ENCODE measurements around the gene CSRP3.
"Not testable (repeated sequence)": the region's sequence is repeated elsewhere in the genome, so short reads cannot be mapped to it uniquely, and the experiment has no call there.

Gene CSRP3

GRCh38 chr11:19168090-19168489 is 33.7 kb downstream of the CSRP3 start:
- H3K27me3 ChIP-seq (ENCODE audit: control insufficient read depth in 1 of 2, insufficient read depth in 2 of 2, low read length in 2 of 2): no peaks in the 10 kb centered on the region
- no peak overlapping the region for H3K4me3 ChIP-seq (ENCODE audit: low read depth in 1 of 2, low read length in 2 of 2)
- no peaks in the 10 kb centered on the region for H3K9me3 ChIP-seq (ENCODE audit: control insufficient read depth in 1 of 2, low read length in 2 of 2)
- H3K27ac ChIP-seq (ENCODE audit: low read depth, low read length): no peak overlapping the region
- H3K4me1 ChIP-seq (ENCODE audit: control insufficient read depth in 1 of 2, insufficient read depth in 2 of 2, low read length in 2 of 2): peaks cover 0 to 3% of the 10 kb centered on the region in 2 donors
- peaks cover 49 to 62% of the 10 kb centered on the region in 2 donors for H3K36me3 ChIP-seq (ENCODE audit: control insufficient read depth in 1 of 2, insufficient read depth in 2 of 2, low read length in 2 of 2)
- H3K9ac ChIP-seq (ENCODE audit: low read depth in 1 of 2, low read length in 2 of 2): no peak overlapping the region

GRCh38 chr11:19164881-19165280 is 36.9 kb downstream of the CSRP3 start:
- Histone ChIP-seq H3K4me3 (ENCODE audit: low read depth in 1 of 2, low read length in 2 of 2) (no peak overlapping the region), H3K9ac (ENCODE audit: low read depth in 1 of 2, low read length in 2 of 2) (no peak overlapping the region), H3K36me3 (ENCODE audit: control insufficient read depth in 1 of 2, insufficient read depth in 2 of 2, low read length in 2 of 2) (peaks cover 37 to 46% of the 10 kb centered on the region in 2 donors), H3K4me1 (ENCODE audit: control insufficient read depth in 1 of 2, insufficient read depth in 2 of 2, low read length in 2 of 2) (peaks cover 3 to 9% of the 10 kb centered on the region in 2 donors), H3K27me3 (ENCODE audit: control insufficient read depth in 1 of 2, insufficient read depth in 2 of 2, low read length in 2 of 2) (no peaks in the 10 kb centered on the region), H3K9me3 (ENCODE audit: control insufficient read depth in 1 of 2, low read length in 2 of 2) (no peaks in the 10 kb centered on the region), H3K27ac (ENCODE audit: low read depth, low read length) (no peak overlapping the region)

- no peaks in the 10 kb centered on the region for H3K27me3 ChIP-seq (ENCODE audit: control insufficient read depth in 1 of 2, insufficient read depth in 2 of 2, low read length in 2 of 2)
- no peaks in the 10 kb centered on the region for H3K9me3 ChIP-seq (ENCODE audit: control insufficient read depth in 1 of 2, low read length in 2 of 2)
- H3K4me3 ChIP-seq (ENCODE audit: low read depth in 1 of 2, low read length in 2 of 2): no peak overlapping the region
- no peak overlapping the region for H3K9ac ChIP-seq (ENCODE audit: low read depth in 1 of 2, low read length in 2 of 2)
- H3K36me3 ChIP-seq (ENCODE audit: control insufficient read depth in 1 of 2, insufficient read depth in 2 of 2, low read length in 2 of 2): peaks cover 37 to 42% of the 10 kb centered on the region in 2 donors
- peaks cover 3 to 9% of the 10 kb centered on the region in 2 donors for H3K4me1 ChIP-seq (ENCODE audit: control insufficient read depth in 1 of 2, insufficient read depth in 2 of 2, low read length in 2 of 2)
- H3K27ac ChIP-seq (ENCODE audit: low read depth, low read length): no peak overlapping the region
Measured at GRCh38 chr11:19164230-19164855, 37.4 kb downstream of the CSRP3 start.

GRCh38 chr11:19163617-19164016 is 38.2 kb downstream of the CSRP3 start:
- Histone ChIP-seq H3K9ac (ENCODE audit: low read depth in 1 of 2, low read length in 2 of 2) (no peak overlapping the region), H3K9me3 (ENCODE audit: control insufficient read depth in 1 of 2, low read length in 2 of 2) (no peaks in the 10 kb centered on the region), H3K36me3 (ENCODE audit: control insufficient read depth in 1 of 2, insufficient read depth in 2 of 2, low read length in 2 of 2) (peaks cover 37 to 41% of the 10 kb centered on the region in 2 donors), H3K4me1 (ENCODE audit: control insufficient read depth in 1 of 2, insufficient read depth in 2 of 2, low read length in 2 of 2) (peaks cover 3 to 9% of the 10 kb centered on the region in 2 donors), H3K4me3 (ENCODE audit: low read depth in 1 of 2, low read length in 2 of 2) (no peak overlapping the region), H3K27ac (ENCODE audit: low read depth, low read length) (no peak overlapping the region), H3K27me3 (ENCODE audit: control insufficient read depth in 1 of 2, insufficient read depth in 2 of 2, low read length in 2 of 2) (no peaks in the 10 kb centered on the region)

GRCh38 chr11:19162951-19163505 is 38.8 kb downstream of the CSRP3 start:
- peaks cover 3 to 9% of the 10 kb centered on the region in 2 donors for H3K4me1 ChIP-seq (ENCODE audit: control insufficient read depth in 1 of 2, insufficient read depth in 2 of 2, low read length in 2 of 2)

GRCh38 chr11:19161651-19162050 is 40.1 kb downstream of the CSRP3 start:
- peaks cover 29 to 32% of the 10 kb centered on the region in 2 donors for H3K36me3 ChIP-seq (ENCODE audit: control insufficient read depth in 1 of 2, insufficient read depth in 2 of 2, low read length in 2 of 2)

More at GRCh38 chr11:19162951-19163505, 38.8 kb downstream of the CSRP3 start:
- Histone ChIP-seq H3K9ac (ENCODE audit: low read depth in 1 of 2, low read length in 2 of 2) (no peak overlapping the region), H3K9me3 (ENCODE audit: control insufficient read depth in 1 of 2, low read length in 2 of 2) (no peaks in the 10 kb centered on the region), H3K27me3 (ENCODE audit: control insufficient read depth in 1 of 2, insufficient read depth in 2 of 2, low read length in 2 of 2) (no peaks in the 10 kb centered on the region), H3K27ac (ENCODE audit: low read depth, low read length) (no peak overlapping the region), H3K4me3 (ENCODE audit: low read depth in 1 of 2, low read length in 2 of 2) (no peak overlapping the region), H3K36me3 (ENCODE audit: control insufficient read depth in 1 of 2, insufficient read depth in 2 of 2, low read length in 2 of 2) (peaks cover 34 to 35% of the 10 kb centered on the region in 2 donors)

GRCh38 chr11:19160847-19161246 is 40.9 kb downstream of the CSRP3 start:
- Histone ChIP-seq H3K4me3 (ENCODE audit: low read depth in 1 of 2, low read length in 2 of 2) (no peak overlapping the region), H3K9ac (ENCODE audit: low read depth in 1 of 2, low read length in 2 of 2) (no peak overlapping the region), H3K27me3 (ENCODE audit: control insufficient read depth in 1 of 2, insufficient read depth in 2 of 2, low read length in 2 of 2) (no peaks in the 10 kb centered on the region), H3K4me1 (ENCODE audit: control insufficient read depth in 1 of 2, insufficient read depth in 2 of 2, low read length in 2 of 2) (peaks cover 3 to 9% of the 10 kb centered on the region in 2 donors), H3K36me3 (ENCODE audit: control insufficient read depth in 1 of 2, insufficient read depth in 2 of 2, low read length in 2 of 2) (peaks cover 30% of the 10 kb centered on the region in 2 donors), H3K27ac (ENCODE audit: low read depth, low read length) (no peak overlapping the region), H3K9me3 (ENCODE audit: control insufficient read depth in 1 of 2, low read length in 2 of 2) (no peaks in the 10 kb centered on the region)

More at GRCh38 chr11:19161651-19162050, 40.1 kb downstream of the CSRP3 start:
- Histone ChIP-seq H3K9ac (ENCODE audit: low read depth in 1 of 2, low read length in 2 of 2) (no peak overlapping the region), H3K9me3 (ENCODE audit: control insufficient read depth in 1 of 2, low read length in 2 of 2) (no peaks in the 10 kb centered on the region), H3K27me3 (ENCODE audit: control insufficient read depth in 1 of 2, insufficient read depth in 2 of 2, low read length in 2 of 2) (no peaks in the 10 kb centered on the region), H3K4me3 (ENCODE audit: low read depth in 1 of 2, low read length in 2 of 2) (no peak overlapping the region), H3K4me1 (ENCODE audit: control insufficient read depth in 1 of 2, insufficient read depth in 2 of 2, low read length in 2 of 2) (peaks cover 3 to 9% of the 10 kb centered on the region in 2 donors), H3K27ac (ENCODE audit: low read depth, low read length) (no peak overlapping the region)

GRCh38 chr11:19156892-19157291 is 44.9 kb downstream of the CSRP3 start:
- no peak overlapping the region for H3K4me3 ChIP-seq (ENCODE audit: low read depth in 1 of 2, low read length in 2 of 2)
- H3K27ac ChIP-seq (ENCODE audit: low read depth, low read length): no peak overlapping the region
- no peaks in the 10 kb centered on the region for H3K27me3 ChIP-seq (ENCODE audit: control insufficient read depth in 1 of 2, insufficient read depth in 2 of 2, low read length in 2 of 2)
- H3K9ac ChIP-seq (ENCODE audit: low read depth in 1 of 2, low read length in 2 of 2): no peak overlapping the region
- H3K36me3 ChIP-seq (ENCODE audit: control insufficient read depth in 1 of 2, insufficient read depth in 2 of 2, low read length in 2 of 2): peaks cover 10 to 34% of the 10 kb centered on the region in 2 donors
- no peaks in the 10 kb centered on the region for H3K4me1 ChIP-seq (ENCODE audit: control insufficient read depth in 1 of 2, insufficient read depth in 2 of 2, low read length in 2 of 2)
- H3K9me3 ChIP-seq (ENCODE audit: control insufficient read depth in 1 of 2, low read length in 2 of 2): no peaks in the 10 kb centered on the region

- Histone ChIP-seq H3K9ac (ENCODE audit: low read depth in 1 of 2, low read length in 2 of 2) (no peak overlapping the region), H3K36me3 (ENCODE audit: control insufficient read depth in 1 of 2, insufficient read depth in 2 of 2, low read length in 2 of 2) (peaks cover 0 to 14% of the 10 kb centered on the region in 2 donors), H3K4me1 (ENCODE audit: control insufficient read depth in 1 of 2, insufficient read depth in 2 of 2, low read length in 2 of 2) (no peaks in the 10 kb centered on the region)
Measured at GRCh38 chr11:19145319-19145718, 56.5 kb downstream of the CSRP3 start.

GRCh38 chr11:19136884-19137283 is 64.9 kb downstream of the CSRP3 start:
- not testable (repeated sequence) for H3K4me1 ChIP-seq (ENCODE audit: control insufficient read depth in 1 of 2, insufficient read depth in 2 of 2, low read length in 2 of 2); H3K27ac ChIP-seq (ENCODE audit: low read depth, low read length); H3K36me3 ChIP-seq (ENCODE audit: control insufficient read depth in 1 of 2, insufficient read depth in 2 of 2, low read length in 2 of 2); H3K9ac ChIP-seq (ENCODE audit: low read depth in 1 of 2, low read length in 2 of 2); H3K9me3 ChIP-seq (ENCODE audit: control insufficient read depth in 1 of 2, low read length in 2 of 2); H3K4me3 ChIP-seq (ENCODE audit: low read depth in 1 of 2, low read length in 2 of 2); H3K27me3 ChIP-seq (ENCODE audit: control insufficient read depth in 1 of 2, insufficient read depth in 2 of 2, low read length in 2 of 2)

More at GRCh38 chr11:19145319-19145718, 56.5 kb downstream of the CSRP3 start:
- Histone ChIP-seq H3K4me3 (ENCODE audit: low read depth in 1 of 2, low read length in 2 of 2) (no peak overlapping the region), H3K9me3 (ENCODE audit: control insufficient read depth in 1 of 2, low read length in 2 of 2) (no peaks in the 10 kb centered on the region), H3K27ac (ENCODE audit: low read depth, low read length) (no peak overlapping the region), H3K27me3 (ENCODE audit: control insufficient read depth in 1 of 2, insufficient read depth in 2 of 2, low read length in 2 of 2) (no peaks in the 10 kb centered on the region)
